Measurements from ENCODE around the gene MGAT4A. TPM values are rescaled to one million over a fixed set of nuclear protein-coding genes. Genes with fewer than 3 reads are reported as not detected.

Gene MGAT4A
- total RNA-seq, 1 donor from 2014 or later = 35.8 TPM

DNA sequence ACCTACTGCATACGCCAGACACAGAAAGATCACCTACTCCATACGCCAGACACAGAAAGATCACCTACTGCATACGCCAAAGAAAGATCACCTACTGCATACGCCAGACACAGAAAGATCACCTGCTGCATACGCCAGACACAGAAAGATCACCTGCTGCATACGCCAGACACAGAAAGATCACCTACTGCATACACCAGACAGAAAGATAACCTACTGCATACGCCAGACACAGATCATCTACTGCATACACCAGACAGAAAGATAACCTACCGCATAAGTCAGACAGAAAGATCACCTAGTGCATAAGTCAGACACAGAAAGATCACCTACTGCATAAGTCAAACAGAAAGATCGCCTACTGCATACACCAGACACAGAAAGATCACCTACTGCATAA is 148.4 kb downstream of the MGAT4A start:
- TF ChIP-seq, protein P1, sequence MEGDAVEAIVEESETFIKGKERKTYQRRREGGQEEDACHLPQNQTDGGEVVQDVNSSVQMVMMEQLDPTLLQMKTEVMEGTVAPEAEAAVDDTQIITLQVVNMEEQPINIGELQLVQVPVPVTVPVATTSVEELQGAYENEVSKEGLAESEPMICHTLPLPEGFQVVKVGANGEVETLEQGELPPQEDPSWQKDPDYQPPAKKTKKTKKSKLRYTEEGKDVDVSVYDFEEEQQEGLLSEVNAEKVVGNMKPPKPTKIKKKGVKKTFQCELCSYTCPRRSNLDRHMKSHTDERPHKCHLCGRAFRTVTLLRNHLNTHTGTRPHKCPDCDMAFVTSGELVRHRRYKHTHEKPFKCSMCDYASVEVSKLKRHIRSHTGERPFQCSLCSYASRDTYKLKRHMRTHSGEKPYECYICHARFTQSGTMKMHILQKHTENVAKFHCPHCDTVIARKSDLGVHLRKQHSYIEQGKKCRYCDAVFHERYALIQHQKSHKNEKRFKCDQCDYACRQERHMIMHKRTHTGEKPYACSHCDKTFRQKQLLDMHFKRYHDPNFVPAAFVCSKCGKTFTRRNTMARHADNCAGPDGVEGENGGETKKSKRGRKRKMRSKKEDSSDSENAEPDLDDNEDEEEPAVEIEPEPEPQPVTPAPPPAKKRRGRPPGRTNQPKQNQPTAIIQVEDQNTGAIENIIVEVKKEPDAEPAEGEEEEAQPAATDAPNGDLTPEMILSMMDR (IDR thresholded peaks at IDR 0.05; ENCODE audit: partially characterized antibody, unreplicated experiment) = no peak
- DNase-seq = no peak
- no peak overlapping the region for H3K4me3 Mint-ChIP-seq (ENCODE audit: unreplicated experiment)
- H3K4me1 Mint-ChIP-seq (ENCODE audit: low read depth, unreplicated experiment) = no peaks in the 10 kb centered on the region
- peaks cover 2% of the 10 kb centered on the region for H3K27me3 Mint-ChIP-seq (ENCODE audit: unreplicated experiment)
- no peaks in the 10 kb centered on the region for H3K9me3 Mint-ChIP-seq (ENCODE audit: unreplicated experiment)
- H3K36me3 Mint-ChIP-seq (ENCODE audit: unreplicated experiment) = no peaks in the 10 kb centered on the region
- H3K27ac Mint-ChIP-seq (ENCODE audit: unreplicated experiment) = no peak overlapping the region

DNA sequence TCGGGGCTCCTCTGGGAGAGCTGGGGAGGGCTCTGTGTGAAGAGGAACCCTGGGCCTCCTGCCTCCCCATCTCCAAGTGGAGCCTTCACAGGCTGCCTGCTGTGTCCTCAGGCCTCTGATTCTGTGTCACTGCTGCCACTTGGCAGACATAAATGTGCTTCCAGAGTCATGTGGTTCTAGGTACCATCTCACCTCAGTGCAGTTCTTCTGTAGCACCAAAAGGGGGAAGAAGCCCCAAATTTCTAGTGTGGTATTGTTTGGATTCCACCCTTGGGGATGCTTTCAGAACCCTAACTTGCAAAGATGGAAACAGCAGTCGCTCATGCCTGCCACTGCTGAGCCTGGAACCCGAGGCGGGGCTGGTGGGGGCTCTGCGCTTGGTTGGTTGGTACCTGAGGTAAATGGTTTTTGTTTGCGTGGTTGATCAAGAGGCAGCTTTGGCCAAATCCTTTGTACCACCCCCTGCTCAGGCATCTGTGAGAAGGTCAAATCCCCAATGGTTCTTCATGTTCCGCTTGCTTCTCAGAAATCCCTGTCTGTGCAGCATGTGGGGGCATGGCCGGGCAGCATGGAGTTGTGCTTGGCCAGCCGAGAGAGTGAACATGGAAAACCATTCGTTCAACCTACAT is 150.2 kb downstream of the MGAT4A start:
- no peak for DNase-seq
- peaks cover 2% of the 10 kb centered on the region for H3K27me3 Mint-ChIP-seq (ENCODE audit: unreplicated experiment)
- no peaks in the 10 kb centered on the region for H3K36me3 Mint-ChIP-seq (ENCODE audit: unreplicated experiment)
- TF ChIP-seq, protein P1 (IDR thresholded peaks at IDR 0.05; ENCODE audit: partially characterized antibody, unreplicated experiment) = no peak
- no peaks in the 10 kb centered on the region for H3K4me1 Mint-ChIP-seq (ENCODE audit: low read depth, unreplicated experiment)
- no peak overlapping the region for H3K27ac Mint-ChIP-seq (ENCODE audit: unreplicated experiment)
- H3K9me3 Mint-ChIP-seq (ENCODE audit: unreplicated experiment) = no peaks in the 10 kb centered on the region
- no peak overlapping the region for H3K4me3 Mint-ChIP-seq (ENCODE audit: unreplicated experiment)

DNA sequence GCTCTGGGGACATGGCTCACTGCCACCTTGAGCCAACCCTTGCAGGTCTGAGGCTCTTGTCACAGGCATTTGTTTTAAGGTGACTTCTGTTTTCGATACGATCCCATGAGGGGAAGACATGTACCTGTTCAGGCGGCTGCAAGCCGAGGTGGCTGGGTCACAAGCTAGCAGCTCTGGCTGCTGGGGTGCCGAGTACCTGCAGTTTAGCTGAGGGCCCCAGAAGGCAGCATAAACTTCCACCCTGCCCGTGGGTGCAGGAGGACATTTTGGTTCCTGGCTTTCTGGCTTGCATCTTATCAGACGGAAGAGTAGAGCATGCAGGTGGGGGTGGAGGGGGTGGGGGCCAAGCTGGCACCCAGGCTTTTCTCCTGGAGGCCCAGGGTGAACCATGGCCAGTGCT is 151.0 kb downstream of the MGAT4A start:
- TF ChIP-seq, protein P1 (IDR thresholded peaks at IDR 0.05; ENCODE audit: partially characterized antibody, unreplicated experiment) = no peak
- DNase-seq = no peak
- Mint-ChIP-seq H3K27ac (ENCODE audit: unreplicated experiment) (no peak overlapping the region), H3K36me3 (ENCODE audit: unreplicated experiment) (no peaks in the 10 kb centered on the region), H3K4me1 (ENCODE audit: low read depth, unreplicated experiment) (no peaks in the 10 kb centered on the region), H3K9me3 (ENCODE audit: unreplicated experiment) (no peaks in the 10 kb centered on the region), H3K27me3 (ENCODE audit: unreplicated experiment) (peaks cover 2% of the 10 kb centered on the region), H3K4me3 (ENCODE audit: unreplicated experiment) (no peak overlapping the region)

DNA sequence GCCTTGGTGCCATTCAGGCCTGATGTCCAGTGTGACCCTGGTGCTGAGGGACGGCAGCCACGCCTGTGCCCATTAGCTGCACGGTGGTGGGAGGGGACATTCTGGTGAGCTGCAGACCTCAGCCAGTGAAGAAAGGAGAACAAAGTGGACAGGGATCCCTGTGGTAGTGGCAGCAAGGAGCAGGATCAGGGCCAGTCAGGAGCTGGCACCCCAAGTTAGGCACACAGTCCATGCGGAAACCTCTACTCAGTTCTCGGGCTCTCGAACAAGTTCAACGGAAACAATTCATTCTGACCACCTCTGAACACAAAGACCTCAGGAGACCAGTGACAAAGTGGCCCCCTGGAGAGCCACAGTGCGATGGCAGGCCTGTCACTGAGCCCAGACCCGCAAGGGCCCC is 152.7 kb downstream of the MGAT4A start:
- H3K36me3 Mint-ChIP-seq (ENCODE audit: unreplicated experiment) = no peaks in the 10 kb centered on the region
- H3K27me3 Mint-ChIP-seq (ENCODE audit: unreplicated experiment) = peaks cover 1% of the 10 kb centered on the region
- DNase-seq = no peak
- no peak overlapping the region for H3K4me3 Mint-ChIP-seq (ENCODE audit: unreplicated experiment)
- no peaks in the 10 kb centered on the region for H3K9me3 Mint-ChIP-seq (ENCODE audit: unreplicated experiment)
- TF ChIP-seq, protein P1 (IDR thresholded peaks at IDR 0.05; ENCODE audit: partially characterized antibody, unreplicated experiment) = no peak
- no peak overlapping the region for H3K27ac Mint-ChIP-seq (ENCODE audit: unreplicated experiment)
- H3K4me1 Mint-ChIP-seq (ENCODE audit: low read depth, unreplicated experiment) = no peaks in the 10 kb centered on the region

DNA sequence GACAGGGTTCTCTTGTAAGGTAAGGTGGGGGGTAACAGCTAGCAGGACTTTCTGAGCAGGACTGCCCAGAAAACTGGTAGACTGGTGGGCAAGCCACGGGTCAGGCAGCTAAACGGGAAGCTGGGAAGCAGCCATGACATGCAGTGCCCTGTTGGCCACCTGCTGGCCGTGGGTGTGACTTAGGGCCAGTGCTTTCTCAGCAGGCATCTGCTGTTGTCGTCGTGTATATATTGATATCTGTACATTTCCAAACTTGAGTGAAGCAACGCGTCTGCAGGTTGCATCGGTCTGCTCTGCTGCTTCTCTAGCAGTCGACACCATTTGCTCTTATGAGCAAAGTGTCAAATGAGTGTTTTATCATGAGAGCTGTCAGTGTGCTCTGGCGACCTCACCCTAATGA is 153.6 kb downstream of the MGAT4A start:
- H3K9me3 Mint-ChIP-seq (ENCODE audit: unreplicated experiment) = peaks cover 2% of the 10 kb centered on the region
- TF ChIP-seq, protein P1 (IDR thresholded peaks at IDR 0.05; ENCODE audit: partially characterized antibody, unreplicated experiment) = no peak

More for the DNA sequence above, 153.6 kb downstream of the MGAT4A start:
- DNase-seq = no peak
- Mint-ChIP-seq H3K4me1 (ENCODE audit: low read depth, unreplicated experiment) (no peaks in the 10 kb centered on the region), H3K36me3 (ENCODE audit: unreplicated experiment) (no peaks in the 10 kb centered on the region), H3K4me3 (ENCODE audit: unreplicated experiment) (no peak overlapping the region), H3K27me3 (ENCODE audit: unreplicated experiment) (no peaks in the 10 kb centered on the region), H3K27ac (ENCODE audit: unreplicated experiment) (no peak overlapping the region)

Data from glutamatergic neuron (in vitro differentiated cells).